NB4 (cell line): ENCODE measurements around the gene PDZD2.
A peak's percentile ranks its signal among the peaks of the same experiment; 100 is the strongest.

Source experiments
- CTCF ChIP-seq: IDR thresholded peaks from one replicate; pipeline ENCODE4 v1.5.1; 2012; ENCODE audit warnings: low read depth, low read length
- MAX ChIP-seq: IDR thresholded peaks from 2 replicates; pipeline ENCODE4 v1.6.1; 2011; ENCODE audit warnings: low read depth, low read length

- TF ChIP-seq CTCF, result peak; percentile 61
- no peak for TF ChIP-seq MAX
Measured at GRCh38 chr5:31825518-31826068, 186.7 kb downstream of the PDZD2 start.
